ENCODE measurements around the gene CLCN5. TPM values are rescaled to one million over a fixed set of nuclear protein-coding genes. Genes with fewer than 3 reads are reported as not detected.

The CLCN5 gene
- total RNA-seq, 4 donors from 2014 or later: 5.7 to 9.8 (median 7.4) TPM

- no peaks in the 10 kb centered on the region for H3K4me1 ChIP-seq
- no peak overlapping the region for H3K27ac ChIP-seq
- H3K36me3 ChIP-seq: no peaks in the 10 kb centered on the region
- DNase-seq (ENCODE audit: low spot score in 2 of 2): no peak
- TF ChIP-seq POLR2A (IDR thresholded peaks at IDR 0.05) (no peak), CTCF (IDR thresholded peaks at IDR 0.05) (no peak), EP300 (IDR thresholded peaks at IDR 0.05) (no peak)
- no peaks in the 10 kb centered on the region for H3K27me3 ChIP-seq
- H3K4me3 ChIP-seq: no peak overlapping the region
- no peaks in the 10 kb centered on the region for H3K9me3 ChIP-seq
- 61 to 66% methylated on average over 3 of the region's 3 CpGs for WGBS, 2 donors
These were observed 195.1 kb downstream of the CLCN5 start for GRCh38 chrX:50117476-50117875.

- peaks cover 0 to 8% of the 10 kb centered on the region in 2 donors for H3K27me3 ChIP-seq
- H3K4me3 ChIP-seq: no peak overlapping the region
- TF ChIP-seq CTCF (IDR thresholded peaks at IDR 0.05) (no peak), EP300 (IDR thresholded peaks at IDR 0.05) (no peak), POLR2A (IDR thresholded peaks at IDR 0.05) (no peak)
- H3K36me3 ChIP-seq: no peaks in the 10 kb centered on the region
- H3K4me1 ChIP-seq: no peaks in the 10 kb centered on the region
- H3K27ac ChIP-seq: no peak overlapping the region
- H3K9me3 ChIP-seq: no peaks in the 10 kb centered on the region
- no peak for DNase-seq (ENCODE audit: low spot score in 2 of 2)
- WGBS, 2 donors: 80 to 100% methylated on average over 1 of the region's 1 CpG
These were observed 203.1 kb downstream of the CLCN5 start for GRCh38 chrX:50125480-50125879.

GRCh38 chrX:50147972-50148371 is 225.6 kb downstream of the CLCN5 start:
- TF ChIP-seq POLR2A (IDR thresholded peaks at IDR 0.05) (no peak), EP300 (IDR thresholded peaks at IDR 0.05) (no peak), CTCF (IDR thresholded peaks at IDR 0.05) (no peak)
- Histone ChIP-seq H3K4me3 (no peak overlapping the region), H3K27ac (no peak overlapping the region), H3K27me3 (no peaks in the 10 kb centered on the region), H3K4me1 (no peaks in the 10 kb centered on the region), H3K36me3 (no peaks in the 10 kb centered on the region), H3K9me3 (no peaks in the 10 kb centered on the region)
- no peak for DNase-seq (ENCODE audit: low spot score in 2 of 2)
- WGBS, 2 donors: 70 to 85% methylated on average over 7 of the region's 7 CpGs

Small RNA genes within 50 kb of the gene (small RNA-seq; reads per million reads assigned to genes)
- gene MIR188 (not detected), gene MIR362 (4.0 reads per million, percentile 80 among the genes with 10 or more reads in this experiment), gene MIR500A (33.6 reads per million, percentile 94 among the genes with 10 or more reads in this experiment), gene MIR500B (0.57 reads per million), gene MIR501 (39.6 reads per million, percentile 94 among the genes with 10 or more reads in this experiment), gene MIR502 (not detected), gene MIR532 (87.7 reads per million, percentile 95 among the genes with 10 or more reads in this experiment), gene MIR660 (2.5 reads per million, percentile 71 among the genes with 10 or more reads in this experiment), gene RNU6-421P (not detected)

Other genes with a start within 250 kb of the CLCN5 start
- gene PAGE1, start 226.6 kb upstream of the CLCN5 start, total RNA-seq: not detected
- gene PAGE4, start 93.3 kb upstream of the CLCN5 start, total RNA-seq: not detected
- gene USP27X, start 43.1 kb upstream of the CLCN5 start, total RNA-seq: 1 to 10 TPM; 1.3 to 3.6 (median 2.7) TPM